HG02623 (cell line): ENCODE data around the gene PALM.
"Not testable (repeated sequence)": the region's sequence is repeated elsewhere in the genome, so short reads cannot be mapped to it uniquely, and the experiment has no call there.

Experiments
- ATAC-seq: cut with Tn5 transposase; IDR thresholded peaks from one replicate; pipeline ENCODE4 v1.9.1; 2021; ENCODE audit warnings: moderate library complexity; ENCODE audit not compliant: unreplicated experiment

The PALM gene

GRCh38 chr19:729965-730668 is 21.4 kb downstream of the PALM start:
- no peak for ATAC-seq

- ATAC-seq: no peak
Measured at GRCh38 chr19:731000-731399, 22.3 kb downstream of the PALM start.

- ATAC-seq: no peak
Measured at GRCh38 chr19:732148-733069, 23.7 kb downstream of the PALM start.

GRCh38 chr19:734716-735115 is 26.0 kb downstream of the PALM start:
- no peak for ATAC-seq

GRCh38 chr19:736125-736524 is 27.4 kb downstream of the PALM start:
- ATAC-seq: no peak

GRCh38 chr19:737591-738093 is 28.9 kb downstream of the PALM start:
- ATAC-seq: no peak

GRCh38 chr19:738509-739128 is 29.9 kb downstream of the PALM start:
- no peak for ATAC-seq

- ATAC-seq: no peak
Measured at GRCh38 chr19:739998-740715, 31.4 kb downstream of the PALM start.

GRCh38 chr19:740816-741505 is 32.2 kb downstream of the PALM start:
- ATAC-seq: not testable (repeated sequence)

GRCh38 chr19:741506-742131 is 32.9 kb downstream of the PALM start:
- no peak for ATAC-seq

- no peak for ATAC-seq
Measured at GRCh38 chr19:742540-743075, 33.9 kb downstream of the PALM start.

GRCh38 chr19:743168-743687 is 34.5 kb downstream of the PALM start:
- ATAC-seq: no peak

GRCh38 chr19:745138-745537 is 36.4 kb downstream of the PALM start:
- ATAC-seq: not testable (repeated sequence)

GRCh38 chr19:746208-746819 is 37.6 kb downstream of the PALM start:
- ATAC-seq: no peak

- ATAC-seq: no peak
Measured at GRCh38 chr19:746956-747355, 38.2 kb downstream of the PALM start.

- no peak for ATAC-seq
Measured at GRCh38 chr19:747432-748273, 38.9 kb downstream of the PALM start.

- no peak for ATAC-seq
Measured at GRCh38 chr19:748274-748598, 39.5 kb downstream of the PALM start.

GRCh38 chr19:749811-750210 is 41.1 kb downstream of the PALM start:
- ATAC-seq: no peak
